ENCODE measurements around the gene RRBP1. TPM values are rescaled to one million over a fixed set of nuclear protein-coding genes. Genes with fewer than 3 reads are reported as not detected.

The RRBP1 gene
- total RNA-seq, 4 donors from 2014 or later = 76.5 to 162 (median 83.9) TPM

- no peaks in the 10 kb centered on the region for H3K9me3 ChIP-seq
- no peak overlapping the region for H3K4me3 ChIP-seq
- peaks cover 0 to 13% of the 10 kb centered on the region in 2 donors for H3K27me3 ChIP-seq
- no peaks in the 10 kb centered on the region for H3K4me1 ChIP-seq
- TF ChIP-seq EP300 (IDR thresholded peaks at IDR 0.05) (no peak), CTCF (IDR thresholded peaks at IDR 0.05) (no peak), POLR2A (IDR thresholded peaks at IDR 0.05) (no peak)
- no peaks in the 10 kb centered on the region for H3K36me3 ChIP-seq
- no peak overlapping the region for H3K27ac ChIP-seq
- WGBS, 2 donors = 100% methylated on average over 1 of the region's 1 CpG
- DNase-seq (ENCODE audit: low spot score in 2 of 2) = no peak
Observed at GRCh38 chr20:17696287-17696686, 14.2 kb upstream of the RRBP1 start.

DNA sequence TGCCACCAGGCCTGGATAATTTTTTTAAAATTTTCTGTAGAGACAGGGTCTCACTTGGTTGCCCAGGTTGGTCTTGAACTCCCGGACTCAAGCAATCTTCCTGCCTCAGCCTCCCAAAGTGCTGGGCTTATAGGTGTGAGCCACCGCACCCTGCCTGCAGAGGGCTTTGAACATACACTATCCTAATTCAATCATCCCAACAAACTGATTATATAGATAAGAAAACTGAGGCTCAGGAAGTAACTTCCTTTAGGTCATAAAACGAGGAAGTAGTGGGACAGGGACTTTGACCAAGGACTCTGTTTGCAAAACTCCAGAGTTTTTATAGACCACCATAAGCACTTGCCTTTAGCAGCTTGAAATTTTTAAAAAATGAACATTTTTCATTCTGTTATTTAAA, 12.7 kb upstream of the RRBP1 start:
- no peaks in the 10 kb centered on the region for H3K4me1 ChIP-seq
- H3K9me3 ChIP-seq = no peaks in the 10 kb centered on the region
- H3K4me3 ChIP-seq = no peak overlapping the region
- no peak overlapping the region for H3K27ac ChIP-seq
- no peak for TF ChIP-seq EP300 (IDR thresholded peaks at IDR 0.05)
- no peak for TF ChIP-seq POLR2A (IDR thresholded peaks at IDR 0.05)
- TF ChIP-seq CTCF (IDR thresholded peaks at IDR 0.05) = no peak
- WGBS, 2 donors = 87 to 89% methylated on average over 3 of the region's 3 CpGs
- H3K27me3 ChIP-seq = peaks cover 0 to 13% of the 10 kb centered on the region in 2 donors
- no peak for DNase-seq (ENCODE audit: low spot score in 2 of 2)
- H3K36me3 ChIP-seq = no peaks in the 10 kb centered on the region

DNA sequence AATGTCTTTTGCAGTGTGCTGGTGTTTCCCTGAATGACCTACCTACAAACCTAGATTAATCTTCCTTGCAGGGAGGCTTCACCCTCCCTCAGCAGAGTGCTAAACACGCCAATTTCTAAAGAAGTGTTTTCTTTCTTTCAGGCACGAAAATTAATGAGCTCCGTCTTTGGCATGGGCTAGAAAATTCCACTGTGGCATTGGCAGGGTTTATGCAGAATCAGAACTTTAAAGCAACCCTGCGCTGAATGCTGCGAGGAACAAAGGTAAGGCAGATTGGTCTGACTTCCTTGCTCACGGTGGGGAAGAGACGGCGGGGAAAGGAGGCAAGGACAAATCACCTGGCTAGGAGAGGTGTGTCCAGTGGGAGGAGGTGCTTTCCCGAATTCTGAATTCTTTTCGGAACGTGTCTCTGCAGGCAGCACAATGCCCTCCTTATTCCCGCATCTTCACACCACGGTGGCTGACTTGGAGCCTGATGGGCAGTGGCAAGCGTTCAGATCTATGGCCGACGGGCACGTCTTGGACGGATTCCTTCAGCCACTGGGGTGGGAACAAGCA, 11.5 kb upstream of the RRBP1 start:
- Histone ChIP-seq H3K27ac (no peak overlapping the region), H3K36me3 (no peaks in the 10 kb centered on the region), H3K9me3 (no peaks in the 10 kb centered on the region), H3K4me1 (no peaks in the 10 kb centered on the region), H3K27me3 (peaks cover 0 to 13% of the 10 kb centered on the region in 2 donors), H3K4me3 (no peak overlapping the region)
- TF ChIP-seq EP300 (IDR thresholded peaks at IDR 0.05) (no peak), CTCF (IDR thresholded peaks at IDR 0.05) (no peak), POLR2A (IDR thresholded peaks at IDR 0.05) (no peak)
- 54 to 60% methylated on average over 18 of the region's 18 CpGs for WGBS, 2 donors
- DNase-seq (ENCODE audit: low spot score in 2 of 2) = no peak

GRCh38 chr20:17691758-17692157, 9.7 kb upstream of the RRBP1 start:
- WGBS, 2 donors = 77 to 78% methylated on average over 2 of the region's 2 CpGs

GRCh38 chr20:17690144-17690543, 8.1 kb upstream of the RRBP1 start:
- 85 to 86% methylated on average over 2 of the region's 2 CpGs for WGBS, 2 donors
- Histone ChIP-seq H3K4me3 (no peak overlapping the region), H3K36me3 (no peaks in the 10 kb centered on the region), H3K4me1 (no peaks in the 10 kb centered on the region), H3K27me3 (peaks cover 0 to 13% of the 10 kb centered on the region in 2 donors), H3K27ac (no peak overlapping the region), H3K9me3 (peaks cover 0 to 11% (median 0%) of the 10 kb centered on the region in 4 donors)
- DNase-seq (ENCODE audit: low spot score in 2 of 2) = no peak
- no peak for TF ChIP-seq POLR2A (IDR thresholded peaks at IDR 0.05)
- TF ChIP-seq CTCF (IDR thresholded peaks at IDR 0.05) = no peak
- TF ChIP-seq EP300 (IDR thresholded peaks at IDR 0.05) = no peak

More at GRCh38 chr20:17691758-17692157, 9.7 kb upstream of the RRBP1 start:
- TF ChIP-seq EP300 (IDR thresholded peaks at IDR 0.05) (no peak), POLR2A (IDR thresholded peaks at IDR 0.05) (no peak)
- Histone ChIP-seq H3K27me3 (peaks cover 0 to 13% of the 10 kb centered on the region in 2 donors), H3K9me3 (peaks cover 0 to 5% (median 0%) of the 10 kb centered on the region in 4 donors), H3K4me3 (no peak overlapping the region), H3K27ac (no peak overlapping the region), H3K36me3 (no peaks in the 10 kb centered on the region), H3K4me1 (no peaks in the 10 kb centered on the region)
- no peak for DNase-seq (ENCODE audit: low spot score in 2 of 2)
